Endothelial cell of coronary artery (primary cell): ENCODE measurements around the gene RTN4RL1. TPM values are rescaled to one million over a fixed set of nuclear protein-coding genes. Genes with fewer than 3 reads are reported as not detected.

Source experiments
- total RNA-seq: library from RNA; depleted of rRNA; stranded (reverse); fragments of >200 nt; gene quantifications from 2 replicates; pipeline ENCODE4 v1.2.3, GENCODE V29; 2014

Gene RTN4RL1, protein sequence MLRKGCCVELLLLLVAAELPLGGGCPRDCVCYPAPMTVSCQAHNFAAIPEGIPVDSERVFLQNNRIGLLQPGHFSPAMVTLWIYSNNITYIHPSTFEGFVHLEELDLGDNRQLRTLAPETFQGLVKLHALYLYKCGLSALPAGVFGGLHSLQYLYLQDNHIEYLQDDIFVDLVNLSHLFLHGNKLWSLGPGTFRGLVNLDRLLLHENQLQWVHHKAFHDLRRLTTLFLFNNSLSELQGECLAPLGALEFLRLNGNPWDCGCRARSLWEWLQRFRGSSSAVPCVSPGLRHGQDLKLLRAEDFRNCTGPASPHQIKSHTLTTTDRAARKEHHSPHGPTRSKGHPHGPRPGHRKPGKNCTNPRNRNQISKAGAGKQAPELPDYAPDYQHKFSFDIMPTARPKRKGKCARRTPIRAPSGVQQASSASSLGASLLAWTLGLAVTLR
- total RNA-seq = not detected in 2 replicates

DNA sequence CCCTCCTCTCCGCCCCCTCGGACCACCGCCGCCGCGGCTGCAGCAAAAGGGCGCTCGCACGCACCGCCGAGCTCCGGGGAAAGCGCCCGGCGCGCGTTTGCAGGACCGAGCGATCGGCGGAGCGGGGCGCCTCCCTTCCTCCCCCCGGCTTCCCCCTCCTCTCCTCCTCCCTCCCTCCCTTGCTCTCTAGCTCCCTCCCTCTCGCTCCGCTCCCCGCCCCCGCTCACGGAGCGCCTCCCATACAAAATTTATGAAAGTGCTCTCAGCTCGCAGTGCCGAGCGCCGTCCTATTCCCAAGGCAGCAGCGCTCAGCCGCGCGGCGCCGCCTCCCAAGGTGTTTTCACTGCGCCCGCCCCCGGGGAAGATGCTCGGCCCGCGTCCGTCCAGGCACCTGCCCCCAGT is at the start of gene RTN4RL1:
RTN4RL1 (minus strand) TSS at position 115 of the 402 bp plus-strand sequence. CDS start 469 bp downstream, outside the sequence.

DNA sequence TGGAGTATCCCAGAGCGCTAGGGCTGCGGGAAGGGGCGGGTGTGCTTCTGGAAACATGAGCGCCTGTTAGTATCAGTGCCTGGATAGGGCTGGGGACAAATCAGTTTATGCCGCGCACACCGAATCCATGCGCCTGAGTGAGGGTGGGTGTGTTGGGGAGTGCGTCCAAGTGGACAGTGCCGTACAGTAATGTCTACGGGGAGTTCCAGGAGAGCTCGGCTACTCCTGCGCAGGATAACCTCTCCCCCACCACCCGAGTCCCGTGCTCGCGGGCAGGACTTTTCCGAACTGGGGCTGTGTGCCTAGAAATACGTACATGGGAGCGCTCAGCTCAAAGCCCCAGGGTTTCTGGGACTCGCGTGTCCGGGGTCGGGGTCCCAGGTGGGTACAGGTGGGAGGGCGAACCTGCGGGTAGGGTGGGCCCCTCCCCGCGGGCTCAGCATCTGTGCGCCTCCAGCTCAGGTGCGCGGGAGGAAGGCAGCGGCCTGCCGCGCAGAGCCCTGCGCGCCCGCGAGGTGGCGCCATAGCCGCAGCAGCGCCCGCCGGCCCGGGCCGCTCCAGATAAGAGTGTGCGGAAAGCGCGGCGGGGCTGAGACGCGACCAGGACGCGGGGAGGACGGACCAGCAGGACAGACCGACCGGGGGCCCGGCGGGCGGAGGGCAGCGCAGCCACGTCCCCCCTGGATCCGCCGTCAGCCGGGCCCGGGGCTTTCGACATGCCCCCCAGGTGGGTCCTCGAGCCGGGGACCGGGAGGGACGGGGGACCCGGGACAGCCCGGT is 29.6 kb upstream of the RTN4RL1 start, which contains the start of gene HIC1:
HIC1 (plus strand) TSS at position 592 of the 780 bp plus-strand sequence. CDS start 1,588 bp downstream, outside the sequence.

DNA sequence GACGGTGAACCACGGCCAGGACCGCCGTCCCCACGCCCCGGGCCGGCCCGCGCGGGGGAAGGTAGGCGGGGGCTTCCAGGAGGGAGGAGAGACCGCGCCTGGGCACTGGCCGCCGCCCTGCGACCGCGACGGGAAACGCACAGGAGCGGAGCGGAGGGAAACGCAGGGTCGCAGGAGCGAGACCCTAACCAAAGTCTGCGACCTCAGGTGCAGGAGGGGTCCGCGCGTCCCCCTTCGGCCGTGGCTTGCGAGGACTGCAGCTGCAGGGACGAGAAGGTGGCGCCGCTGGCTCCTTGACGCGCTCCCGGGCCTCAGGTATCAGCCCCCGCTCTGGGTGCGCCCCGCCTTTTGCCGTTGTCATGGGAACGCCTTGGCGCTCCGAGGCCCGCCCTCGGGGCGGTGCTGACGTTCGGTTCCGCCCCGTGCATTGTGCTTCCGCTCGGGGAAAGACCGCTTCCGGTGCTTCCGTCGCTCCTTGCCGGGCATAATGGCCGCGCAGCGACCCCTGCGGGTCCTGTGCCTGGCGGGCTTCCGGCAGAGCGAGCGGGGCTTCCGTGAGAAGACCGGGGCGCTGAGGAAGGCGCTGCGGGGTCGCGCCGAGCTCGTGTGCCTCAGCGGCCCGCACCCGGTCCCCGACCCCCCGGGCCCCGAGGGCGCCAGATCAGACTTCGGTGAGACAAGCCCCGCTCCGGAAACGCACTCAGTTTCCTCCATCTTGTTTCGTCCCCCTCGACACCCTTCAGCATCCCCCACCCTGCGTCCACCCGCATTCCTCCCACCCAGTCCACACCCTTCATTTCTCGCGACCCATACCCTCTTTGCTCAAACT is 16.6 kb upstream of the RTN4RL1 start, which contains the start of gene OVCA2:
OVCA2 (plus strand) TSS at position 462 of the 829 bp plus-strand sequence; CDS start at position 488, 26 bp downstream.

DNA sequence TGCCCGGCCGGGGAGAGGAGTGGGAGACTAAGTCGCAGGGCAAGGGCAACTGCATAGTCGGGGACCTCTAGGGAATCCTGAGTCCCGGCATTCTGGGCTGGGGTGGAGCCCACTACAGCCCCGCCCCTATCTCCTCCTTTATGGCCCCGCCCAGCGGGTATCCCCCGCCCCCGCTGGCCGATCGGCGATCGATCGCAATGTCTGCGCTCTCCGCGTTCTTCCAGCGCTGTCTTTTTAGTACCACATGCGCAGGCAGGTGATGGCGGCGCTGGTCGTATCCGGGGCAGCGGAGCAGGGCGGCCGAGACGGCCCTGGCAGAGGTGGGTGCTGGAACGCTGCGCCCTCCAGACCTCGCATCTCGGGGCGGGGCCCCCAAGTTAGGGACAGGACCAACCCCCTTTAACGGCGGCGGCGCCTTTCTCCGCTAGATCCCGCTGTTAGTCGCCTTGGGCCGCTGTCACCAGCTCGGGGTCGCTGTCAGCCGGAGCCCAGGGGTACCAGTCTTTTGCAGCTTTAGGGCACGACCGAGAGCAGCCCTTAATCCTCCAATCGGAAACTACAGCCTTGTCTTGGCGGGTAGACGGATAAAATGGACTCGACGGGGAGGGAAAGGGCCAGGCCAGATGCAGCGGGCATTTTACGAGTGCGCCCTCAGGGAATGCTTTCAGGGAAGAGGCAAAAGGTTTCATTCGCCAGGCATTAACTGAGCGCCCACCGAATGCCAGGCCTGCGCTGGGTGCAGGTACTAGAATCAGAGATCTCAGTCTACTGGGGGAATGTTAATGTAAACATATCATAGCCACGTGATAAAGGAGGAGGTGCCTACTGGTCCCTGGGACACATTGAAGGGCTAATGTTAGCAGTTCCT is 5.0 kb upstream of the RTN4RL1 start, which contains the start of gene DPH1:
DPH1 (plus strand) TSS at position 243 of the 868 bp plus-strand sequence; CDS start at position 260, 17 bp downstream.

Other genes starting within 250 kb of the RTN4RL1 start
- 6.9 and 10.0 TPM in 2 replicates for gene SMYD4, start 195.4 kb downstream of the RTN4RL1 start, total RNA-seq
- 37.3 and 57.8 TPM in 2 replicates for gene RPA1, start 195.3 kb downstream of the RTN4RL1 start, total RNA-seq
- 13.2 and 16.8 TPM in 2 replicates for gene DPH1, start 4.8 kb upstream of the RTN4RL1 start, total RNA-seq
- gene OVCA2, start 16.7 kb upstream of the RTN4RL1 start, total RNA-seq = 43.5 and 55.4 TPM in 2 replicates
- 18.6 and 41.0 TPM in 2 replicates for gene HIC1, start 29.8 kb upstream of the RTN4RL1 start, total RNA-seq